GM21723 (cell line): Measurements from ENCODE around the gene CREBRF.
"Not testable (repeated sequence)": the region's sequence is repeated elsewhere in the genome, so short reads cannot be mapped to it uniquely, and the experiment has no call there.

Experiments
- ATAC-seq: cut with Tn5 transposase; IDR thresholded peaks from one replicate; pipeline ENCODE4 v1.9.1; 2021; ENCODE audit warnings: mild to moderate bottlenecking, moderate library complexity; ENCODE audit not compliant: unreplicated experiment

The CREBRF gene

GRCh38 chr5:173076471-173076870 lies 20.3 kb downstream of the CREBRF start:
- not testable (repeated sequence) for ATAC-seq

GRCh38 chr5:173078878-173079277 lies 22.7 kb downstream of the CREBRF start:
- no peak for ATAC-seq

- no peak for ATAC-seq
These were observed 33.4 kb downstream of the CREBRF start for GRCh38 chr5:173089581-173089980.

GRCh38 chr5:173090639-173091038 lies 34.5 kb downstream of the CREBRF start:
- ATAC-seq = no peak

GRCh38 chr5:173091981-173092380 lies 35.8 kb downstream of the CREBRF start:
- no peak for ATAC-seq

GRCh38 chr5:173093606-173094005 lies 37.5 kb downstream of the CREBRF start:
- no peak for ATAC-seq

- no peak for ATAC-seq
These were observed 38.0 kb downstream of the CREBRF start for GRCh38 chr5:173094012-173094661.

GRCh38 chr5:173098787-173099186 lies 42.6 kb downstream of the CREBRF start:
- no peak for ATAC-seq

GRCh38 chr5:173099461-173099860 lies 43.3 kb downstream of the CREBRF start:
- ATAC-seq = no peak

GRCh38 chr5:173101245-173101644 lies 45.1 kb downstream of the CREBRF start:
- ATAC-seq = no peak

GRCh38 chr5:173103411-173103810 lies 47.3 kb downstream of the CREBRF start:
- ATAC-seq = no peak

GRCh38 chr5:173108914-173109313 lies 52.8 kb downstream of the CREBRF start:
- no peak for ATAC-seq

GRCh38 chr5:173114536-173114935 lies 58.4 kb downstream of the CREBRF start:
- no peak for ATAC-seq

- ATAC-seq = no peak
These were observed 63.6 kb downstream of the CREBRF start for GRCh38 chr5:173119719-173120118.

GRCh38 chr5:173123416-173123815 lies 67.3 kb downstream of the CREBRF start:
- ATAC-seq = no peak

GRCh38 chr5:173132166-173132565 lies 76.0 kb downstream of the CREBRF start:
- not testable (repeated sequence) for ATAC-seq

GRCh38 chr5:173138707-173139106 lies 82.6 kb downstream of the CREBRF start:
- no peak for ATAC-seq

GRCh38 chr5:173139631-173140030 lies 83.5 kb downstream of the CREBRF start:
- ATAC-seq = no peak

- no peak for ATAC-seq
These were observed 84.6 kb downstream of the CREBRF start for GRCh38 chr5:173140769-173141168.

GRCh38 chr5:173143567-173143966 lies 87.4 kb downstream of the CREBRF start:
- no peak for ATAC-seq

GRCh38 chr5:173144200-173145176 lies 88.3 kb downstream of the CREBRF start, which contains the start of gene BNIP1:
BNIP1 (plus strand) TSS chr5:173144531; CDS start chr5:173144546, 15 bp downstream.
- ATAC-seq = peak; percentile 91

GRCh38 chr5:173148354-173148753 lies 92.2 kb downstream of the CREBRF start:
- ATAC-seq = no peak
